Small intestine (tissue), 7 donors: Measurements from ENCODE around the gene PDZRN4. TPM values are rescaled to one million over a fixed set of nuclear protein-coding genes. Genes with fewer than 3 reads are reported as not detected.
A peak's percentile ranks its signal among the peaks of the same experiment; 100 is the strongest.
"Not testable (repeated sequence)": the region's sequence is repeated elsewhere in the genome, so short reads cannot be mapped to it uniquely, and the experiment has no call there.

Experiments
- DNase-seq, 2 donors: peaks; one replicate each; pipeline versions ENCODE4 v3.0.0 to v3.0.0-alpha.2; 2013
- FAIRE-seq: peaks from 2 replicates; lab custom pipeline; 2012; peaks lifted over from hg19 to GRCh38; lab: Jason Lieb, UNC
- H3K27ac ChIP-seq, 3 donors: one replicate each; pipeline ENCODE4 v1.5.1; 2013; ENCODE audit warnings: low read length in 2 of 3, mild to moderate bottlenecking in 2 of 3, control low read depth in 1 of 3, inconsistent platforms in 1 of 3, low read depth in 1 of 3, moderate library complexity in 1 of 3
- H3K27me3 ChIP-seq, 3 donors: one replicate each; pipeline ENCODE4 v1.6.1; 2013; ENCODE audit warnings: low read length in 3 of 3, inconsistent platforms in 1 of 3; ENCODE audit not compliant: control insufficient read depth in 3 of 3, insufficient read depth in 3 of 3
- H3K36me3 ChIP-seq, 3 donors: one replicate each; pipeline ENCODE4 v1.6.1; 2013; ENCODE audit warnings: low read length in 3 of 3, inconsistent platforms in 1 of 3, low read depth in 1 of 3, mild to moderate bottlenecking in 1 of 3, moderate library complexity in 1 of 3; ENCODE audit not compliant: control insufficient read depth in 3 of 3, insufficient read depth in 2 of 3
- H3K4me1 ChIP-seq, 3 donors: one replicate each; pipeline ENCODE4 v1.6.1; 2013; ENCODE audit warnings: low read length in 2 of 3, inconsistent platforms in 1 of 3, low read depth in 1 of 3, mild to moderate bottlenecking in 1 of 3, moderate library complexity in 1 of 3; ENCODE audit not compliant: control insufficient read depth in 3 of 3, insufficient read depth in 2 of 3
- H3K4me3 ChIP-seq, 3 donors: one replicate each; pipeline ENCODE4 v1.5.1; 2013; ENCODE audit warnings: low read length in 3 of 3, control low read depth in 1 of 3, inconsistent platforms in 1 of 3, low read depth in 1 of 3, mild to moderate bottlenecking in 1 of 3, moderate library complexity in 1 of 3
- H3K9me3 ChIP-seq, 2 donors: one replicate each; pipeline ENCODE4 v1.6.1; 2013; ENCODE audit warnings: low read depth in 1 of 2, low read length in 1 of 2; ENCODE audit not compliant: control insufficient read depth in 2 of 2, insufficient read depth in 1 of 2
- WGBS, 3 donors: extraction: QIAGEN DNeasy Blood & Tissue Kit; methylation state at CpG; one replicate each; pipeline ENCODE4 v1.1.7; 2013; 5-methylcytosine and 5-hydroxymethylcytosine counted together
- polyA plus RNA-seq, 4 donors: library from polyadenylated mRNA; stranded (reverse) in 3 of 4; unstranded in 1 of 4; fragments of 200-250 nt in 3 of 4; fragments of 120-200 nt in 1 of 4; gene quantifications; one replicate each; pipeline versions ENCODE4 v1.2.1 to v1.2.3, GENCODE V29; 2013
- donor health status: healthy with polysubstance abuse.
- donor health status: control.
- donor health status: control.
- donor health status: Bipolar disorder and iron deficiency.
- donor health status: healthy.

The PDZRN4 gene
- polyA plus RNA-seq, 4 donors: 0.27 to 0.88 (median 0.27) TPM; not detected in 1

DNA sequence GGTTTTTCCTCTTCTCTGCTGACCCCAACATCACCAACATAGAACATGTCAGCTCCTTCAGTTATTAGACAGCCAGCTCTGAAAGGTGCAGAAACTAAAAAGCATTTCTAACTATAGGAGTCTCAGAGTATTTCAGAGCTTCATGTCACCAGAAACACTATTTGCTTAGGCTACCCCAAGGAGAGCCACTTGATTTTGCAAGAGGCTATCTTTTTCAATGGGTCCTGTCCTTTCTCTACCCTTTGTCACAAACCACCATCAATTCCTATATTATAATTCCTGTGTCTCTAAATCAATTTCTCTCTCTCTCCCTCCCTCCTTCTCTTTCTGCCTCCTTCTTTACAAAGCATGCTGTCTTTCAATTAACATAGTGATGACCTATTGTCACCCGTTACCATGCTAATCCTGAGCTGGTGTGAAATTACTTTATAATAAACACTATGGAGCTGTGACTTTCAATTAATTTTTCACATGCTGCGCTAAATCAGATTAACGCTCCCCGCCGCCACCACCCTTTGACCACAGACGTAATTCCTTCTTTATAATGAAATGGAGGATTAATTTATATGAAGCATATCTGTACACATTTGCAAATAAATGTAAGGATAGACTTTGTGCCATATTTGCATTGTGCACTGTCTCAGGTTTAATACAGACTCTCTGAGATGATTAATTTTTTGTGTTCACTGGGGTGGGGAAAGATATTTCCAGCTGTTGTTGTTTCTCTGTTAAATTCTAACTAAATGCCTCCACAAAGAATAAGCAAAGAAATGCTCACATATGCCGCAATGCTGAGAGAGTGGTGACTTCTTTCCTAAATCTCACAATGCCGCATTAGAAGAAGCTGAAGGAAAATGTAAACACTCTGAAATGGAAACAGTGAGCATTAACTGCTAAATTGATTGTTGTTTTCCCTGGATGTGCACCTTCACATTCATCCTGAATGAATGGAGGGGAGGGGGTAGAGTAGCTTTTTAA lies 418.6 kb downstream of the PDZRN4 start:
- DNase-seq (no peak), FAIRE-seq (no peak)
- no peaks in the 10 kb centered on the region for H3K4me1 ChIP-seq
- no peaks in the 10 kb centered on the region for H3K27me3 ChIP-seq
- H3K36me3 ChIP-seq: no peaks in the 10 kb centered on the region
- H3K27ac ChIP-seq: no peak overlapping the region
- no peak overlapping the region for H3K4me3 ChIP-seq
- H3K9me3 ChIP-seq: no peaks in the 10 kb centered on the region
- WGBS, 3 donors: 72 to 85% (median 79%) methylated on average over 8 of the region's 8 CpGs

DNA sequence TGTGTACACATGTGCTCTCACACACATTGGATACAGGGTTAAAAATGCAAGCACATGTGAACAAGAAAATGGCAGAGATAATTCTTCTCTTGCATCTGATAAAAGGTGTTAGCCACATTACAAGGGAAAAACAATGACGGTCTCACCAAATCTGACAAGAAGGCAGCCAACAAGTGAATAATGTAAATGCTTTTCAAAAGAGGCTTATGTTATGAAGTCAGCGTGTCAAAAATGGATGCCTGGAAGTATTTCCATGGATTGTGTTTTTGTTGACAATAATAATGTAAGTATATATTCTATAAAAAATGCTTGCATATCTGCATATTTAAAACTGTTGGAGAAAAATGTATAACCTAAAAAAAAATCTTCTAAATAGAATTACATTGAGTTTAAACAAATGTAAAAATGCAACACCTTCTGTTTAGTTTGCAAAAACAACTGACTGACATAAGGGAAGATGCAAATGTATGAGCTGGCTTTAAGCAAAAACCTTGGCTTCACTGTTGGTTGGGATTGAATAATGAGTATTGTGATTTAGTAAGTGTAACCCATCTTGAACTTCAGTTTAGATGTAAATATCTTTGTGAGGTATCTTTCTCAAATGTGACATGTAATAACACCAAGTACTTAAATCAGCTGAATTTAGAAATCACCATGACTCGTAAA lies 424.9 kb downstream of the PDZRN4 start:
- FAIRE-seq (no peak), DNase-seq (no peak)
- 77 to 89% (median 79%) methylated on average over 3 of the region's 3 CpGs for WGBS, 3 donors
- Histone ChIP-seq H3K36me3 (no peaks in the 10 kb centered on the region), H3K4me3 (no peak overlapping the region), H3K9me3 (peaks cover 0 to 4% of the 10 kb centered on the region in 2 donors), H3K27ac (no peak overlapping the region), H3K4me1 (no peaks in the 10 kb centered on the region), H3K27me3 (no peaks in the 10 kb centered on the region)

GRCh38 chr12:41615174-41615573 lies 427.1 kb downstream of the PDZRN4 start:
- 50 to 70% (median 59%) methylated on average over 3 of the region's 3 CpGs for WGBS, 3 donors
- not testable (repeated sequence) for H3K27me3 ChIP-seq

GRCh38 chr12:41619705-41620104 lies 431.6 kb downstream of the PDZRN4 start:
- DNase-seq: no peak

More at GRCh38 chr12:41615174-41615573, 427.1 kb downstream of the PDZRN4 start:
- not testable (repeated sequence) for H3K4me3 ChIP-seq, H3K27ac ChIP-seq, DNase-seq, H3K9me3 ChIP-seq, H3K4me1 ChIP-seq, FAIRE-seq, H3K36me3 ChIP-seq

GRCh38 chr12:41621291-41621690 lies 433.2 kb downstream of the PDZRN4 start:
- Histone ChIP-seq H3K4me1 (peaks cover 0 to 14% (median 0%) of the 10 kb centered on the region in 3 donors), H3K27ac (peak overlapping the region in 1 of 3 donors; percentile 66), H3K4me3 (no peak overlapping the region), H3K36me3 (no peaks in the 10 kb centered on the region), H3K27me3 (no peaks in the 10 kb centered on the region), H3K9me3 (peaks cover 0 to 2% of the 10 kb centered on the region in 2 donors)
- DNase-seq (peak in 1 of 2 donors; percentile 54), FAIRE-seq (no peak)
- 17 to 54% (median 35%) methylated on average over 1 of the region's 1 CpG for WGBS, 3 donors

More at GRCh38 chr12:41619705-41620104, 431.6 kb downstream of the PDZRN4 start:
- no peak for FAIRE-seq
- H3K27me3 ChIP-seq: no peaks in the 10 kb centered on the region
- no peaks in the 10 kb centered on the region for H3K36me3 ChIP-seq
- H3K27ac ChIP-seq: no peak overlapping the region
- H3K4me3 ChIP-seq: no peak overlapping the region
- H3K9me3 ChIP-seq: peaks cover 0 to 2% of the 10 kb centered on the region in 2 donors
- peaks cover 0 to 14% (median 0%) of the 10 kb centered on the region in 3 donors for H3K4me1 ChIP-seq
